ENCODE data around the gene GAREM1.

- TF ChIP-seq CTCF (IDR thresholded peaks at IDR 0.05) = no peak
- no peak for TF ChIP-seq POLR2A (IDR thresholded peaks at IDR 0.05)
Measured at GRCh38 chr18:32249147-32249929, 221.3 kb downstream of the GAREM1 start.
